Measurements from ENCODE around the gene GPR153.

Gene GPR153

GRCh38 chr1:6198646-6199297, 62.1 kb downstream of the GPR153 start:
- peak in 1 of 5 experiments; percentile 41 for DNase-seq

GRCh38 chr1:6197746-6198427, 63.0 kb downstream of the GPR153 start:
- no peak for DNase-seq

All from T-helper 2 cell (primary cell).